ENCODE results near the gene CEP72. TPM values are rescaled to one million over a fixed set of nuclear protein-coding genes. Genes with fewer than 3 reads are reported as not detected.
"Not testable (repeated sequence)": the region's sequence is repeated elsewhere in the genome, so short reads cannot be mapped to it uniquely, and the experiment has no call there.

Gene CEP72
- total RNA-seq, 1 donor, result 5.9 TPM

GRCh38 chr5:695475-695874 is 83.3 kb downstream of the CEP72 start:
- not testable (repeated sequence) for DNase-seq (ENCODE audit: low read depth in 2 of 3, low spot score in 2 of 3)

GRCh38 chr5:696191-696590 is 84.1 kb downstream of the CEP72 start:
- not testable (repeated sequence) for DNase-seq (ENCODE audit: low read depth in 2 of 3, low spot score in 2 of 3)

- DNase-seq (ENCODE audit: low read depth in 2 of 3, low spot score in 2 of 3), result not testable (repeated sequence)
These were observed 84.9 kb downstream of the CEP72 start for GRCh38 chr5:696753-697702.

Other genes starting within 250 kb of the CEP72 start
- gene EXOC3, start 169.2 kb upstream of the CEP72 start, total RNA-seq, result 59.0 TPM
- 3.5 TPM for gene SLC9A3, start 87.9 kb upstream of the CEP72 start, total RNA-seq
- gene TPPP, start 81.0 kb downstream of the CEP72 start, total RNA-seq, result 12.9 TPM
- gene ZDHHC11B, start 172.4 kb downstream of the CEP72 start, total RNA-seq, result 1.6 TPM
- 5.9 TPM for gene ZDHHC11, start 238.6 kb downstream of the CEP72 start, total RNA-seq